Gastrocnemius medialis (tissue), 4 donors: Measurements from ENCODE around the gene SORCS1.

ENCODE experiments used
- CTCF ChIP-seq, 5 experiments: fragments of 450-650 bp in 3 of 5; fragments of 200-600 bp in 2 of 5; sonication (generic) in 2 of 5; IDR thresholded peaks in 4 of 5; conservative IDR thresholded peaks in 1 of 5; 1 replicate in 4 of 5; 2 replicates in 1 of 5; pipeline ENCODE4 v1.5.1; 2016 to 2019; ENCODE audit warnings: antibody characterized with exemption in 5 of 5, mild to moderate bottlenecking in 3 of 5, moderate library complexity in 3 of 5
- POLR2A ChIP-seq, 2 donors: fragments of 450-650 bp; IDR thresholded peaks; one replicate each; pipeline ENCODE4 v1.6.1; 2017; ENCODE audit warnings: antibody characterized with exemption in 2 of 2, mild to moderate bottlenecking in 2 of 2, moderate library complexity in 2 of 2

- TF ChIP-seq POLR2A (IDR thresholded peaks at IDR 0.05) (no peak), CTCF (IDR thresholded peaks at IDR 0.05 in 4 of 5, conservative IDR thresholded peaks at IDR 0.05 in 1 of 5) (no peak)
Observed at GRCh38 chr10:106830006-106830405, 334.5 kb downstream of the SORCS1 start.
